NB4 (cell line): ENCODE results near the gene GALNT17.

ENCODE experiments used
- CTCF ChIP-seq: IDR thresholded peaks from one replicate; pipeline ENCODE4 v1.5.1; 2012; ENCODE audit warnings: low read depth, low read length
- POLR2A ChIP-seq: IDR thresholded peaks from 2 replicates; pipeline ENCODE4 v1.6.1; 2011; ENCODE audit warnings: mild to moderate bottlenecking; ENCODE audit not compliant: insufficient read length; ENCODE audit errors: extremely low read depth

DNA sequence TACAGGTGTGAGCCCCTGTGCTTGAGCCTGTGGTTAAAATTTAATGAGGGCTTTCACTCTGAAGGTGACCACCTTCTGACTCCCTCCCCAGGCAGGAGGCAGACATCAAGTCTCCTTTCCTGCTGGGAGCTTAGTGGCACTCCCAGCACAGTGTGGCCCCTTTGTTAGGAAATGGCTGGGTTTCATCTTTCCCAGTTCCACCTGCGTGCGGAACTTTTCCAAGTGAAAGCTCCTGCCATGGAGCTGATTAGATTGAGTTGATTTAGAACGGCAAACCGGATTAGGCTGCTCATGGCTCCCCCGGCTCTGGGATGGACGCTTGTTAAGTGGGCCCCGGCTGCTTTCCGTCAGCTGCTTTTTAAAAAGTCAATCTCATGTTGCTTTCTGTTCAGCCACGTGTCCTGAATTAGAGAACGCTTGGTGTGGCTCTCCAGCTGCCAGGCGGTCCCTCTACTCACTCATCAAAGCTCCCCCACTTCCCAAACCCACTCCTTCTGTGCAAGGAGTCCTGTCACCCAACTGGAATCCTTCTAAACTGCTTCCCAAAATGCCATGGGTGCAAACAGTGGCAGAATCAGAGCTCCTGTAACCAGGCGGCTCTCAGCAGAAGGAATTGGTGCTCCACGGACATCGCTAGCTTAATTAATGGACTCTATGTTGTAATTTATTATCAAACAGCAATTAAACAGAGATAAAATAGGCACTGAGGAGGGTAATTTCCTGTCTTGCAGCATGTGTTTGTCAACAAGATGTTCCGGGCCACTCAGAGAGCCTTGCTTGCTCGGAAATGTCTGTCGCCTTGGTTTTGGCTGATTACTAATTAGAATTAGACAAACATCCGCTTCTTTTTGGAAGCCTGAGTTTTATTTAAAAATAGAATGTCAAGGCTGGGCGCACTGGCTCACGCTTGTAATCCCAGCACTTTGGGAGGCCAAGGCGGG is 551.2 kb downstream of the GALNT17 start:
- TF ChIP-seq CTCF = no peak
- no peak for TF ChIP-seq POLR2A
